NCI-H460 (cell line): ENCODE data around the gene GNAZ. TPM values are rescaled to one million over a fixed set of nuclear protein-coding genes. Genes with fewer than 3 reads are reported as not detected.

Experiments
- DNase-seq: peaks from one replicate; pipeline ENCODE4 v3.0.0-alpha.2; 2016; ENCODE audit warnings: low read depth; ENCODE audit errors: extremely low read depth
- total RNA-seq: library from RNA; depleted of rRNA; stranded (reverse); fragments of >200 nt; shearing (Covaris generic); gene quantifications from 2 replicates; pipeline ENCODE4 v1.2.3, GENCODE V29; 2014

The GNAZ gene
- total RNA-seq, 1 experiment from 2014 or later: 4.0 TPM

DNA sequence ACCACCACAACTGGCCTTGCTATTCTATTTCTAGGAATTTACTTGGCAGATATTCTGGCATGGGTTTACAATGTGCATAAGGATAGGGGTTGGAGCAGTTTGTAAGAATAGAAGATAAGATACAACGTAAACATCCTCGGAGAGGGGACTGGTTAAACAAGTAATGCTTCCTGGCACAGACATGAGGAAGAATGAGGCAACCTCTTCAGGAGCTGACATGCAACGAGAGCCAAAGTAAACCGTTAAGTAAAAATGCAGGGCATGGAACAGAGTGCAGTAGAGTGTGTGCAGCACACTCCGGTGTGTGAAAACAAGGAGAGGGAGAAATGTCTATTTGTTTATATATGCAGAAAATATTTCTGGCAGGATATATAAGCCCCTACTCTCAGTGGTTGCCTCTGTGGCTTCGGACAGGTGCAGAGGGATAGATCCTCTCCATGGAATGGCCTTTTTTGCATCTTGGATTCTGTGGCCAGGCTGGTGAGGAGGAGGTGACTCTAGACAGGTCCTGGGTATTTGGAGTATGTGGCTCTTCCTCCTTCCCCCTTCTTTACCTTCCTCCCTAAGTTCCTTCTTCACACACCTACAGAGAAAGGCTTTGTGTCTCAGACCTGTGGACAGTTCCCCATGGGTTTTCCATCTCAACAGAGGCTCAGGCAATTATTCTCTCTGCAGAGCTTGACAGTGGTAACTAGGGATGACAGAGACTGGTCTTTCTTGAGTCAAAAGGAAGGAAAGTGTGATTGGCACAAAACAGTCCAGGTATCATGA, 77.5 kb downstream of the GNAZ start:
- no peak for DNase-seq

DNA sequence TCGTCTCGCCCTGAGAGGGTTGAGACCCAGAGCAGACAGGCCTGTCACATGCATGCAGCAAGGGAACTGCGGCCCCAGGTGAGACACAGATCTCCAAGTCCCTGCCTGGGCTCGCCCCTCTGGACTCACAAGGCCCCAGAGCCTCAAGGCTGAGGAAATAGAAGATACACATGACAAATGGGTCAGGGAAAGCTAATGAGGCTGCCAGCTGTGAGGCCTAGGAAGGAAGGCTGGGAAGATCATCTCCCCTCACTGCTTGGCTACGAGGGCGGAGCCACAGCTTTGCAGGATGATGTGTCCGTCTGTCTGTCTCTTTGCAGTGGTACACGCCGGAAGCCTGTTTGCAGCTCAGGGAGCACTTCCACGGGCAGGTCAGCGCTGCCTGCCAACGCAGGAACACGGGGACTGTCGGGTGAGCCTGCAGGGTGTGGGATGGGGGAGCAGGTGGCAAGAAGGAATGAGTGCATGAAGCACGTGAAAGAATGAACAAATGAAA, 79.5 kb downstream of the GNAZ start:
- no peak for DNase-seq

DNA sequence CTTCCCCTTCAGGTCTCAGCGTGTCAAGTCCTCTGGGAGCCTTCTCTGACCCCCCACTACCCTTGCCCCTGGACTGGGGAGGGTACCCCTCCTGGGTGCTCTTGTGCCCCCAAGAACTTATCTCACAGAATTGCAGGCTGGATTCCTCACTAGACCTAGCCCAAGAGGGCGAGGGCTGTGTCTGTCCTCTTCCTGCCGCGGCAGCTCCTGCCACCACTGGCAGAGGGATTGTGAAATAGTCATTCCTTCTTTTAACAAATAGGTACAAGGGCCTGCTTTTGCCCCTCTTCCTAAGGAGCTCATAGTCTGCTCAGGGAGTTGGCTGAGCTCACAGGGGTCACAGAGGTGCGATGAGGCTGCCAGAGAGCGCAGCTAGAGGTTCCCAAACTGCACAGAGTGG, 80.4 kb downstream of the GNAZ start:
- no peak for DNase-seq

DNA sequence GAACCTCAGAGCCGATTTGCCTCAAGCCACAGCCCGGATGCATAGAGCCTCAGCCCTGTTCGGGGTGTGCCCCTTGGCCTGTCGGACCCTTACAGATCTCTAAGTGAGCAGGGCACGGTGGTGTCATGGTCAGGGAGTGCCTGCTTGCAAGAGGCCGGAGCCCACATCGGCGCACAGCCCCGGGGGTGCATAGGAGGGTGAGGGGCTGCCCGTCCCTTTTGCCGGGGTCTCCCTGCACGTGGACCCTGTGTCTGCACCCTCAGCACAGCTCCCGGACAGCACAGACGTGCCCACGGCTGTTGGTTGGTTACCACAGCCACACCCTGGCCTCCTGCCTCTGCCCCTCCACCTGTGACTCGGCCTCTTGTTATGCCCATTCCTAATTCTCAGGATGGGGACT, 81.5 kb downstream of the GNAZ start:
- no peak for DNase-seq

DNA sequence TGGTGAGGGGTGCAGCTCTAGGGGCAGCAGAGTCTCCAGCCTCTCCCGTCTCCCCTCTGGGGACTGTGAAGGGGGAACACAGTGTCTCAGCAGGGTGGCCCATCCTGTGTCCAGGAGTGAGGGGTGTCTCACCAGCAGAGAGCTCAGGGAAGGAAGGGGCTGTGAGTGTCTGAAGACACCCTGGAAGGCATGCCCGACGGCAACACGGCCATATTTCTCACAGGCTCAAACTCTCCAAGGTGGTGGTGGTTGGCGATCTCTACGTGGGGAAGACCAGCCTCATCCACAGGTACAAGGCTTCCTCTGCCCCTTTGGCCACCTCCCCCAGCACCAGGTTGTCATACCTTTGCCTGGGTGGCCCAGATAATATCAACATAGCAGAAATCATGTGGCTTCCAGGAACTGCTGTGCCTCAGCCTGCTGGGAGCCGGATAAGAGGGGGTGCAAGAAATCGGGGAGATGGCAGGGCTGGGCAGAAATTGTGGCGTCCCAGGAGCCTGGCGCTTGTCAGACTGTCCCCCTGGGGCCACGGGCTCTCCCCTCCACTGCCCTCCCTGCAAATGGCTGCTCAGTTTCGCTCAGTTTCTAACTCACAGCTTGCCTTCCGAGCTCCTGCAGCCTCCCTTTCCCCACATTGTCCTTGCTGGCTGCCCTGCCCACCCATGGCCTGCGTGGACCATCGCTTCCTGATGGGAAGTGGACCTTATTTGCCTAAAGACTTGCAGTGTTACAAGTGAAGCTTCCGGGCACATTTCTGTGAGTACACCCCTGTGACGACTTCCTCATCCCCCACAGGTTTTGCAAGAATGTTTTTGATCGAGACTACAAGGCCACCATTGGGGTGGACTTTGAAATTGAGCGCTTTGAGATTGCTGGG, 82.2 kb downstream of the GNAZ start:
- DNase-seq: no peak

DNA sequence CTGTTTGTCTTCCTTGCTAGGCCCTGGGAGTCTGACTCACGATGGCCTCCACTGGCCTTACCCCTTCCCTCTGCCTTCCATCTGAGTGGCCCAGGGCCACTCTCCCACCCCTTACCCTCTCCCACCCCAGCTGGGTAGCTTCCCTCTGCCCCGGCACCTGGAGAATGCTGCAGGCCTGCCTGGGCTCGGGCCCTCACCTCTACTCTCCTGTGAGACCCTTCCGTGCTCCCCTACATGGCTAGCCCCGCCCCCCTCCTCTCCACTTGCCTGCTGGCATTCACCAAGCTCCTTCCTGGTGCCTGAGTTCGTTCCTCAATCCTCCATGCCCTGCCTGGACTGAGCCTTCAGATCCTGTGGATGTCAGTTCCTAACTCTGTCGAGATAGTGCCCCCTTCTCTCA, 83.7 kb downstream of the GNAZ start:
- DNase-seq: no peak

DNA sequence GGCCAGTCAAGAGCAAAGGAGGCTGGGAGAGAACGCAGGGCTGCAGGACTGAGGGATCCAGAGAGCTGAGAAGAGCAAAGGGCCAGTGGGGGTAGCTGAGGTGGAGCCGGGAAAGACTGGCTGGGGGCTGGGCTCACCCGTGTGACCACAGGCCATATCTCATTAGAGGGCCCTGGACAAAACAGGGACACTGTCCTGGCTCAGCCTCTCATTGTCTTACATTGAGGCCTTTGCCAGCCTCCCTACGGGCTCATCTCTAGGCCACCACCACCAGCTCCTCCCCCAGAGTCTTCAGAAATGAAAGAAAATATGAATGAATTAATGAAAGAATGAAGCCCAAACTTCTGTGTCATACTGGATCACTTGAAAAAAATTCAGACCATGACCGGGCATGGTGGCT, 84.1 kb downstream of the GNAZ start:
- DNase-seq: no peak

DNA sequence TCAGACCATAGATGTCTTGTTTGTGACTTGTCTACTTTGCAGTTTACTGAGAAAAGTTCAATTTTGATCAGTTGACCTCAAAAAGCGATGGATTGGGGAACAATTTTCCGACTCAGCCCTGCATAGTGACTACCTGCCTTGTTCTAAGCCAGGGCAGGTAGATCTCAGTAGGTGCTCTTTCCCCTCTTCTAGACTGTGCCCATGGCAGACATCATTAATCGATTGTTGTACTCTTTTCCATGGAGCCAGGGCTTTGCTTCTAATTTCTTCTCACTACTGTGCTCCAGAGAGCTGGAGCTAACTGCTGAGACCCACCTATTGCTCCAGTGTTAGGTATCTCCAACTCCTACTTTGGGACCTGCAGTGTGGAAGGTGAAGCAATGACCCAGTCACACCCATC, 84.8 kb downstream of the GNAZ start:
- DNase-seq: no peak

DNA sequence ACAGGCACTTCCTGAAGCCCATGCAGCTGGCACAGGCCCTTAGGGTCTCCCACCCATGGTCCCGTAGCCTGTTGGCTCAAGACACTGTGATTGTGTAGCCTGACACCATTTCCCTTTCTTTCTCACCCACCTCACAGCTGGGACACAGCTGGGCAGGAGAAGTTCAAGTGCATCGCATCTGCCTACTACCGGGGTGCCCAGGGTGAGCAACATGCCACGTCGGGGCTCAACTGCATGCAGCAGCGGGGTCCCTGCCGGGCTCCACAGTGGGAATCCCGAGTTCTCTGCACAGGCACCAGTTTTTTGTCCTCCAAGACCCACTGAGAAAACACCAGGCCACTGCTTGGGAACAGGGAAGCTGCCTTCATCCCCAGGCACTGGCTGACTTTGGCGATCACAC, 85.5 kb downstream of the GNAZ start:
- no peak for DNase-seq

DNA sequence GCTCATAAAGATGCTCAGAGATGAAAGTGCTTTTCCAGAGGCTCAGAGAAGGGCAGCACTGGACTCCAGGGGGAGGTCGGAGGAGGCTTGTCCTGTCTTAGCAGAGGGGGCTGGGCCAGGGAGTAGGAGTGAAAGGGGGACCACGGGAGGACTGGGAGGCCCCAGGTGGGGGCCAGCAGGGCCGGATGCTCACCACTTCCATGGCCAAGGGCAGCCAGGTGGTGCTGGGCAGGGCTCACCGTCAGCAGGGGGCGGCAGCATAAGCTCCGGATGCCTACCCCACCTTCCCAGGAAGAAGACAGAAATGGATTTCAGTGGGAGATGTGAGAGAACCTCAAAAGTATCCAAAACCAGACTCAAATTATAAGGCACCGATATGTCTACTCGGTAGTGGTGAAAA, 86.0 kb downstream of the GNAZ start:
- no peak for DNase-seq

DNA sequence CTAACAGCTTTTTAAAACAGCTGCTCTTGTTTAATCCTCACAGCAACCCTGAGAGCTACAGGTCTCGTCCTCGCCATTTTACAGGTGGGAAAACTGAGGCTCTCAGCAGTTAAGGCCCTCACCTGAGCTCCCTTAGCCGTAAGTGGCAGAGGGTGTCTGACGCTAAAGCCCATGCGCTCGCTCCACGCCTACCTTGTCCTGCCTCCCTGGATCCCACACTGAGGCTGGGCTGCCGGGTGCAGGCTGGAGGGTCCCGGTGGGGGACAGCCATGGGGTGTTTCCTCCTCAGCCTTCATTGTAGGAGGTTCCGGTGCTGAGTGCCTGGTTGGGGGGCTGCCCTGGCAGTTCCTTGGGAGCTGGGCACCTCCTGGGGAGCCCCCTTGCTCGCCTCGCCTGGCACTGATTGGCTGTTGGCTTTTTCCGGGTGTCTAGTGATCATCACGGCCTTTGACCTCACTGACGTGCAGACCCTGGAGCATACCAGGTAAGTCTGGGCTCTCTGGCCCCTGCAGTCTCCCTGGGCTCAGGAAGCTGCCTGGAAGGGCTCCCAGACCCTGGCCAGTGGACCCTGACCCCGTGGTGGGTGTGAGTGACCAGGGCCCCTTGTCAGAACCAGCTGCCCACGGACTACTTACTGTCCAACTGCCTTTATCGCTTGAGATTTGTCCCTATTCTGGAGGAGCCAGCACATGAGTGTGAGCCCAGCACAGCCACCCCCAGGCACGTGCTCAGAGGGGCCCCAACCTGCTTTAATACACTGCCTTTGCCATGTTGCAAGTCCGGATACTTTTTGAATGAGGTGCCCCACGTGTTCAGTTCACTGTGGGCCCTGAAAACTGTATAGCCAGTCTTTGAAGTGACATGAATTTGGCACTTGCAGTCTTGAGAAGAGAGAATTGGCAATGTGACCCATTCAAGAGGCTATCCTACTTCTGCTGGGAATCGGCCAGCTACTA, 87.5 kb downstream of the GNAZ start:
- no peak for DNase-seq

DNA sequence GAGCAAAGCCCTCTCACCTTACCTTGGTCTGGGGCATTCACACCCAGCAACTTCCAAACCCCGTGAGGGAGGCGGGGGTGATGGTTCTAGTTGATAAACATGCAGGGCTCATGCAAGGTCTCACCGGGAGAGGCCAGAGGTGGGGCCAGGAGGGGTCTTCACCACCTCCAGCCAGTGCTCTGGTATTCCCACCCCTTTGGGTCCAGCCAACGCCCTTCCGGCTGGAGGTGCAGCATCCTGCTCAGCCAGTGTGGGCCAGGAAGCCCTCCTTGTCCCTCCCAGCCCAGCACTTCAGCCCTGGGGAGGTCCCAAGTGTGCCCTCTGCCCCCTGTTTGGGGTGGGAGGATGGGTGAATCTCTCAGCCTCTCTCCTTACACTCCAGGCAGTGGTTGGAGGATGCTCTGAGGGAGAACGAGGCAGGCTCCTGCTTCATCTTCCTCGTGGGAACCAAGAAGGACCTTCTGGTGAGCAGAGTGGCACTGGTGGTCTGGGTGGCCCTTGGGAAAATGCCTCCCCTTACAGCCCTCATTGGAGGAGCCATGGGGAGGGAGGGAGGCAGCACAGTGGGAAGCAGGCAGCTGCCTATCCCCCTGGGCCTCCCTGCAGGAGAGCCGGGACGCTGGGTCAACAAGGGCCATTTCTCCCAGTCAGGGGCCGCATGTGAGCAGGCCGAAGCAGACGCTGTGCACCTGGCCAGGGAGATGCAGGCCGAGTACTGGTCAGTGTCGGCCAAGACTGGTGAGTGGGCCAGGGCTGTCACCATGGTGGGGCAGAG, 88.4 kb downstream of the GNAZ start:
- DNase-seq: no peak

DNA sequence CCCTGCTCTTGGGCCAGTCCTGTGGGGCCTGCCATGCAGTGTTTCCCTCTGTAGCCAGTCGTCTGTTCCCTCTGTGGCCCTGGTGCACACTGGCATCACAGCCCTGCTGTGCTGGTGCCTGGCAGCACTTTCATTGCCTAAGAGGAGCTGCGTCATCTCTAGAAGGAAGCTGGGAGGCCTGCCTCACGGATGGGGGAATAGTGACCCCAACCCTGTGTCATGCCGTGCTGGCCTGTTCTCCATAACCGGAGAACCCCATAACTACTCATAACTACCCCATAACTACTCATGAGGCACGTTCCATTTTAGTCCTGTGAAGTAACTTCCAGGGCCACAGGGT, 88.9 kb downstream of the GNAZ start:
- DNase-seq: no peak

DNA sequence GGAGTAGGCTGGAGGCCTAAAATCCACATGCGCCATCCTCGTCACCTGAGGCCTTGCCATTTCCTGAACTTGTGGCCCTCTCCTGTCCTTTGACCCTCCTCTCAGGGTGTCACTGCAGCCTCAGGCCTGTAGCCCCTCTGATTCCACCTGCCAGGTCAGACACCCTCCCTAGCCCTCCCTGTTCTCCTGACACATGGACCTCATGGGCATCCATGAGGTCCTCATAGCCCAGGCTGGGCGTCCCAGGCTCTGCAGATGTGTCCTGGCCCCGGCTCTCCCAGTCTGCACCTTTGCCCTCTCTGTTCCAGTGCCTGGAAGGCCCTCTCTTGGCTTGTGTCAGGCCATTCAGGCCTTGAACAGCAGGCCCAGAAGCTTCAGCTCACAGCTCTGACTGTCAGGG, 90.7 kb downstream of the GNAZ start:
- DNase-seq: no peak

DNA sequence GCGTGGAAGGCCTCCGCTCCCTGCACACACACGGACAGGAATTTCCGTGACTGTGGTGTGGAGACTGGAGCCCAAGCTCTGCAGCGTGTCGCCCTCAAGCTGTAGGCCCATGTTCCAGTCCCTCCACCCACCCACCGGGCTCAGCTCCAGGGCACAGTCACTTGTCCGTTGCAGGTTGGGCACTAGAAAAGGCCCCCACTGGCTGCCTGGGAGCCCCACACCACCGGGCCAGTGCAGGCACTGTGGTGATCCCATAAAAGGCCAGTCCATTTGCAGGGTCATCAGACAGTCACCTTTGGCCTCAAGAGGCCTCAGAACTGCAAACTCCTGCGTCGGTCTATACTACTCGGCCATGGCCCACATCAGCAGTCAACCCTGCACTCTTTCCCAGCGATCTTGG, 91.3 kb downstream of the GNAZ start:
- DNase-seq: no peak

DNA sequence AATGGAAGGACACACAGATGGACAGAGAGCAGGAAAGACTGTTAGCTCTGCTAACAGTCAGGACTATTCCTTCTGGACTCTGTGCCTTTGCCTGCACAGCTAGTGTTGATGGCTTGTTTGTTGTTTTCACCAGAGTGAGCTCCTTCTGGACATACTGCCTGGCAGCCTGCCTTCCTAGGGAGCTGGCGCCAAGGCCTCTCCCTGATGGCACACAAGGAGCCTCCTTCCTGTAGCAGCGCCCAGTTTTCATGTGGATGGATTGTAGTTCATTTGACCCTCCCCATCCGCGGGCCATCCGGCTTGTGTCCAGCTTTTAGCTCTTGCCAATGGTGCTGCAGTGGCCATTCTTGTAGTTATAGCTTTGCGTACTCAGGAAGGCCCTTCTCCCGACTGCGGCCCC, 93.3 kb downstream of the GNAZ start:
- no peak for DNase-seq

DNA sequence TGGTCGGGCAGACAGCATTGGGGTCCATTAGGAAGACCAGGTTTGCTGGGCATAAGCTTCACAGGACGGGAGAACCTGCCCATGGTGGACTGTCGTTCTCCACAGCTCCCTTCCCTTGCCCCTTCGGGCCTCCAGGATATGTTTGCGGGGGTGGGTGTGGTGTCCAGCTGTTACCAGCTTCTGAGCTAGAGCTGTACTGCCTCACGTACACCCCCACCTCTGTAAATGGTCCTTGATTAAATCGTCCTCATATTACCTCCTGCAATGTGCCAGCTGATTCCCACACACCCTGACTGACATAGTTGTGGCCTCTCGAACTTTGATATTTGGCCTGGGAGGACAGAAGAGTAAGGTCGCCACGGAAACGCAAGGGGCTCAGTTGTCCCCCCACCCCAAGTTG, 93.8 kb downstream of the GNAZ start:
- DNase-seq: no peak

DNA sequence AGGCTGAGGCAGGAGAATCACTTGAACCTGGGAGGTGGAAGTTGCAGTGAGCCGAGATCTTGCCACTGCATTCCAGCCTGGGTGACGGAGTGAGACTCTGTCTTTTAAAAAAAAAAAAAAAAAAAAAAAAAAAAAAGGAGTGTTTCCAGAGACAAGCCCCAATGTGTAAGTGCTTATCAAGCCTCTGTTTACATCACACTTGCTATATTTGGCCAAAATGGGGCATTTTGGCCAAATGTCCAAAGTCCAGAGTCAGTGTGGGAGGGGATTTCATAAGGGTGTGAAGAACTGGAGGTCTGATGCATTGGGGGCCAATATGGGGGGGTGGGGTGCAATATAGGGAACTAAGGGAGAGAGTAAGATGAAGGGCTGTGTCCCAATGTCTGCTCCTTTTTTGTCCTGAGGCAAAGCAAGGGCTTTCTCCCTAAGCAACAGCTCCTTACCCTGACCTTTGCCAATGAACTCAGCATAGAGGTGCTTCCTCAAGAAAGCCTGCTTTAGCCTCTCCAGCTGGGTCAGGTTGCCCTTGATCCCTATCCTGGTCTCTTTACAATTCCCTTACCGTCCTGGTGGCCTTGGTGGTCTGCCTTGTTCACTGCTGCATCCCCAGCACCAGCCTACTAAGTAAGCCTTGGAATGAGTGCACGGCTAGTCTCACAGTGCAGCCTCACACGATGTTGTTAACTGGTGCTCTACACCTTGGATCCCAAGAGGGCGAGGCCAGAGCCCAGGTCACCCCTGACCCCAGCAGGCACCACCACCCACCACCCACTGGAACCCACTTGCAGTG, 95.9 kb downstream of the GNAZ start:
- DNase-seq: no peak

DNA sequence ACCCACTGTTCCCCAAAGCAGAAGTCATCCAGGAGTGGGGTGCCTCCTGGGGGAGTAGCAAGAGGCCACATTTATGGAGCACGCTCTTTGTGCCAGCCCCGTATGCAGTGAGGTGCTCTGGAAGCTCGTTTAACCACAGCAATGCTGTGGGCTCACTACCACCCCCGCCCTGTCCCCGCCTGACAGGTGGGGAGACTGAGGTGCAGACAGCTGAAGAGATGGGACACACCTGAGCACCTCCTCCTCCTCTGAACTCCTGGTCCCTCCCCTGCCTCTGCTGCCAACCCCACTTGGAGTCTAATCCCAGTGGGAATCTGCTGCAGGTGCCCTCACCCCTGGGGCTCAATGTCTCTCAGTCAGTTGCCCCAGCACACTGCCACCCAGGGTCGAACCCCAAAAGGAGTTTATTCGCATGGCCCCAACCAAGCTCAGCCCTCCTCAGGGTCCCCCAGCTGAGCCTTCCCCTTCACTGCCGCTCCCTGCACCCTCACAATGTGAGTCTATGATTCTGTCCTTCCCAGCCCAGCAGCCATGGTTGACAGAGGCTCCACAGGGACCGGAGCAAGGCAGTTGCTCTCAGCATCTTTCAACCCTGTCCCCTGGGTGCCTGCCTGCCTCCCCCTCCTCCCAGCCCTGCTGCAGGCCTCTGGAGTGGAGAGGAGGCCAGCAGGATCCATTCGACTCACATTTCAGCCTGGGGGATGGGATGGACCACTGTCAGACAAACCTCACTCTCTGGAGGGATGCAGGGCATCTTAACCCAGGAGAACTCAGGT, 96.7 kb downstream of the GNAZ start:
- DNase-seq: no peak
